GM19023 (cell line): ENCODE measurements around the gene IQCH.

Source experiments
- ATAC-seq: cut with Tn5 transposase; IDR thresholded peaks from one replicate; pipeline ENCODE4 v1.9.1; 2021; ENCODE audit warnings: mild to moderate bottlenecking, moderate library complexity; ENCODE audit not compliant: unreplicated experiment

The IQCH gene

DNA sequence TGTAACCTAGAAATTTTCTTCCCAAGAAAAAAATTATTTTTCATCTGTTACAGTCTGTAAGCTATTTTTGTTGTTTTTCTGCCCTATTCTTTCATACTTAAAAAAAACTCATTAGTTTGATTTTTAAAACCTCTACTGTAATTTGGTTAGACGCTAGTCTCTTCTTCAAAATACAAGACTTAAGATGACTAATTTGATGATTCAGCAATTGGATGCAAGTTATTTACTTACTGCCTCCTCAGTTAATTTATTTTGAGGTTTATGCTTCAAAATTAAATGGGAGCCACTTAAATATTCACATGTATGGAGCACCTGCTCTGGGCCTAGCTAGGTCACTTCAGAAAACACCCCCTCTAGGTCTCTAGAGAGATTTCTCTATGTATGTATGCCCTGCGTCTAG, 132.4 kb downstream of the IQCH start:
- ATAC-seq: no peak

DNA sequence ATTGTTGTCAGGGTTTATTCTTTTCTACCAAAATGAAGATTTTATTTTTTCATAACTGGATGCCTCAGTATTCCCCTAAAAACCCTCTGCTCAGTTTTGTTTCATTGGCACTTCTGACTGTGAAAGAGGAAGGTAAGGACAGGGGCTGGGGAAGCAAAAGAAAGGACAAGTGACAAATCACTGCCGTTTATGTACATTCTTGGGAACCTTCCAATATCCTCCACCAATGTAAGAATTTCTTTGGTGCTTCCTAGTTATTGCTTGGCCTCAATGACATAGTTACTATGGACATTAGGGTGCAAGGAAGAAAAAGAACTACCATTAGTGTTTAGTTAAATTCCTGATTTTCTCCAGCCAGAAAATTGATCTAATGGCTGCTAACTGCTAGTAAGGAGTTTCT, 135.4 kb downstream of the IQCH start:
- no peak for ATAC-seq

DNA sequence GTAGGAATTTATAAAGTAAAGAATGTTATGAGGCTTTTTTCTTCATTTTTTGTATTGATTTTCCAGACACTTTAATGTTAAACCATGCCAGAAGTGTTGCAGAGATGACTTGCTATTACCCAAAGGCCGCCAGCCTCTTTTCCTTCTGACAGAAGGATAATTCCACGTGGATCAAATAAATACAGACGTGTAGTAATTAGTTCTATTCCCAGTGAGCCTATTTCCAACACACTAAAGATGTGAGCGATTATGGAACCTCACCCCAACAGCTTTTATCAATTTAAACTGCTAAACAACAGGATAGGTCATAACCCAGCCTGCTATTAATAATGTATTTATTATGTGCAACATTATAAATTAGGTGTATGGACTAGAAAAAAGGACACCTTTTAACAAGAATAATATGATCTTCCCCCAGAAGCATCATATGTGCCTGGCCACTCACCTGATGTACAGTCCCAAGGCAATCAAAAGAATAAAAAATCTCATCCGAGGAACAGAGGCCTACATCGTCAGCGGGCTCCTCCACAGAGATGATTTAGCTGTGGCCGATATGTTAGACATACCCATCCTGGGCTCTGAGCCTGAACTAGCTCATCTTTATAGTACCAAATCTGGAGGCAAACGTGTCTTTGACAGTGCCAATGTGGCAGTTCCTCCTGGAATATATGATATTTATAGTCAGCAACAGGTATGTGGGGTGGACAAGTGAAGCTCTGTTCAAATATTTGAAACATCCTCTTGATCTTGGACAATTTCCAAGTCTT, 140.5 kb downstream of the IQCH start:
- no peak for ATAC-seq

DNA sequence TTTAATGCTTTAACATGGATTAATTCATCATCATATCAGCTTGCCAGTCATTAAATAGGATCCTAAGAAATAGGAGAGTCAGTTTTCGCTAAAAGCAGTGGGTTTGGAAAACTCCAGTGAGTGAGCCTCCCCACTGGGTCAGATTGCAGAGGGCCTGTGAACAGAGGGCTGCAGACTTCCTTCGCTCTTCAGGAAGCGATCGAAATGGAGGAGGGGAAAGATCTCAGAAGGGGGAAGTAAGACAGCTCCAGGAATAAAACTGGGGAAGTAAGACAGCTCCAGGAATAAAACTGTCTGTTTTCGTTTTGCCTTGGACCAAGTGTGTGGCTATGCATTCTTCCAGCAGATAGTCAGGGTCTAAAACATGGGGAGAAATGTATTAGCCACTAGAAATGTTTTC, 141.5 kb downstream of the IQCH start:
- no peak for ATAC-seq

- ATAC-seq: no peak
Observed at GRCh38 chr15:67397139-67397538, 142.6 kb downstream of the IQCH start.

DNA sequence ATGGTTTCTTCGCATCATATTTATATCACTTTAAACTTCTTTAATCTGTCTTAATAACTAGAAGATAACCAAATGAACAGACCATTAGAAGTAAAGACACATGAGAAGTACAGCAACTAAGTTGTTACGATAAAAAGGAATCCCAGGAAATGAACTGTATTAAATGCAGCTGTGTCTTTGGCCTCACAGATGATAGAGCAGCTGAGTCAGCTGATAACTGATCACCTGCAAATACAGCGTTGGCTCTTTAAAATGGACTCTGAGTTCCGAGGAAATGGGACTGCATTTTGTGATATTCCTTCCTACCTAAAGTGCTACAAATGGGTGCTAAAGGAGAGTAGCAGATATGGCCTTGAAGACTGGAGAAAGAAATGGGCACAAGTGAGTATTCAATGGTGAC, 145.3 kb downstream of the IQCH start:
- ATAC-seq: no peak

- ATAC-seq: no peak
Observed at GRCh38 chr15:67400890-67401289, 146.3 kb downstream of the IQCH start.

GRCh38 chr15:67401336-67401735, 146.8 kb downstream of the IQCH start:
- no peak for ATAC-seq

GRCh38 chr15:67403428-67404154, 149.0 kb downstream of the IQCH start:
- ATAC-seq: no peak

DNA sequence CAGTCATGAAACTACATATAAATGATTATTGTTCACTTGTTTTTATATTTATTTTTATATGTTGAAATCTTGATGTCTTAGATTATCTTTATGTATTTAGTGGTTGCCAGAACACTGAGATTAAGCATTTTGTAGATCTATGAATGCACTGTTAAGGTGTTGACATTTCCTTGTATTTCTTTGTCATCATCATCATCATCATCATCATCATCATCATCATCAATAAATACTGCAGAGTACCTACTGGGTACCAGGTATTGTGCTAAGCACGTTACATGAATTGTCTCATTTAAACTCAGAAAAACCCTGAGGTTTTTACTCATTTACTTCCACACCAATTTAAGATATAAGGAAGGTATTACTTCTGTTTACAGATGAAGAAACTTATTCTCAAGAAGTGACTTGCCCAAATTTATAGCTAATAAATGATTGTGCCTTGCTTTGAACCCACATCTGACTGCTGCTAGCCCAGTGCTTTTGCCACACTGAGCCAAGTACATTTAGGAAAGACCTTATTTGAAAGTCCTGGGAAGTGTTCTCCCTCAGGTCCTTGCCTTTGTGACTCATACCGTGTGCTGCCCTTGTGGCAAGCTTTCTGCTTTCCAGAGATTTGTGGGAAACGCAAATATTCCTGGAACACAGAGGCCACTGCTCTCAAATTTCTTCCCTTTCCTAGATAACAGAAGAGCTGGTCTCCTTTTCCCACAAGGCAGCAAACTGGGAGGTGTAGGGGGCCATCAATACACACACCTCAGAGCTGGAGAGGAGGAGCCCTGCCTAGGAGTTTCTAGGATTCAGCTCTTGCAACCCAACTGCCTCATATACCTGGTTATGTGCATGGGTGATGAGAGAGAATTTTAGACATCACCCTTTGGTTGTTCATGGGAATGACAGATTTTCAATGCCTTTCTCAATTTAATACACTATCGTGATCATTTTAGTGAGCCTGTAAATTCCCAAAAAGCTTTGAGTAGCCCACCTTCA, 150.9 kb downstream of the IQCH start:
- ATAC-seq: no peak

DNA sequence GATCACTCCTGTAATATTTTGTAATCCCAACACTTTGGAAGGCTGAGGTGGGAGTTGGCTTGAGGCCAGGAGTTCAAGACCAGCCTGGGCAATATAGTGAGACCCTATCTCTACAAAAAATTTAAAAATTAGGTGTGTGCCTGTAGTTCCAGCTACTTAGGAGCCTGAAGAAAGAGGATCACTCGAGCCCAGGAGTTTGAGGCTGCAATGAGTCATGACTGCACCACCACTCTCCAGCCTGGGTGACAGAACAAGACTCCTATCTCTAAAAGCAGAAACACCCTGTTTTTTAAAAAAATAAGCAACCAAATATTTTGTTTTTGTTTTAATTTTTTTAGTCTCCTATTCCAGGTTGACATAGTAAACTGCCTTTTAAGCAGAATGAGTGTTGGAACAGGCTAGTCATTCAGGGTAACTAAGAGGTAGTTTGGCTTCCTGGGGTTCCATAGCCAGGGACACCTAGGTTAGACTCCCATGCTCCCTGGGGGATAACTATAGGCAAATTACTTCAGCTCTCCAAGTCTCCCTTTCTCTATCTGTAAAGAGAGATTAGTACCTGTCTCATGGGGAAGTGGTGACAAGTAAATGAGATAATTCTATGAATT, 151.8 kb downstream of the IQCH start:
- ATAC-seq: no peak

DNA sequence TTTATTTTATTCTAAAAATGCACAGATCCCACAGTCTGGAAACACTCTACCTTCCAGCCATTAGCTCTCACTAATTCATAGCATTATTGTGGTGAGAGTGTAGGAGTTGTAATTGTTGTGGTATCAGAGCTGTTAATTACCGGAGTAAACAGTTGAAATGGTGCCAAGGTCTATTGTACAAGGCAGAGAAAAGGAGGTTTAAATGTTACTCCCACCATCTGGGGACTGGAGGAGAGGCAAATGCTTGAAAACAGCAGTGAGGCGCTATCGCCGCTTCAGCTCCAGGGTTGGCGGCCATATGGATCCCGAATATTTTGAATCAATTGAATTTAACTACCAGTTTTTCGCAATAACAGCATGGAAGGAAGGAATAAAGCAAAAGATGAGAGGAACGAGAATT, 153.2 kb downstream of the IQCH start:
- ATAC-seq: no peak

GRCh38 chr15:67409175-67409574, 154.6 kb downstream of the IQCH start:
- no peak for ATAC-seq

GRCh38 chr15:67411486-67411885, 156.9 kb downstream of the IQCH start:
- ATAC-seq: no peak

GRCh38 chr15:67413770-67414390, 159.3 kb downstream of the IQCH start:
- no peak for ATAC-seq

GRCh38 chr15:67415181-67415580, 160.6 kb downstream of the IQCH start:
- ATAC-seq: no peak

DNA sequence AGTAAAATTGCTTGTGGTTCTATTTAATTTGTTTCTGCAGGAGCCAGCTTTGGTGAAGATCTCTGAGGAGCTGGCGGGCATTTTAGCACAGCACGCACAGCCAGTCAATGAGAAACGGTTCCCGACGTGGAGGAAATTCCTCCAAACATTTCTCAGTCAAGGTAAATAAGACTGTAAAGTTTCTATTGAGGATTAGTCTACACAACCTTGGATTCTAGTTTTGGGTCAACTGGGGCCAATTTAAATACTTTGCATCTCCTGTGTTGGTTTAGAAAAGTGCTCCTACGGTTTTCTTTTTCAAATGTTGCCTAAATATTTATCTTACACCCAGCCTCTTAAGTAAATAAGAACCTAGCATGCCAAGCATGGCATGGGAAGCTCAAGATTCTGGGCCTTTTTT, 162.3 kb downstream of the IQCH start:
- no peak for ATAC-seq

DNA sequence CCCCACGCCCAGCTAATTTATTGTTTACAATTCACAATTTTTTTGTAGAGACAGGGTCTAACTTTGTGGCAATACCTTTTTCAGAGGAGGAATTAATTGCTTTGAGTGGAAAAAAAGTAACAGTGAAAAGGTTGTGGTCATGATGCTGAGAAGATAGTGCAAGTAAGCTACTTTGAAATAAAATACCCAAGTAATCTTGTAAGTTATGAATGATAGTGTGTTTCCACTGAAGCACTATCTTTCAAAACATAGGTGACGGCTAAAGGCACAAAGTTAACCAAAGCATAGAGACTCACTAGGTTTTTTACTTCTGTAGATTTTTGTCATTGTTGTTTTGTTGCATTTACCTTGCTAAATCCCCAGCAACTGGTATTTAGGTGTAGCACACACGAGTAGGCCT, 165.1 kb downstream of the IQCH start:
- no peak for ATAC-seq

GRCh38 chr15:67420137-67420536, 165.6 kb downstream of the IQCH start:
- no peak for ATAC-seq

DNA sequence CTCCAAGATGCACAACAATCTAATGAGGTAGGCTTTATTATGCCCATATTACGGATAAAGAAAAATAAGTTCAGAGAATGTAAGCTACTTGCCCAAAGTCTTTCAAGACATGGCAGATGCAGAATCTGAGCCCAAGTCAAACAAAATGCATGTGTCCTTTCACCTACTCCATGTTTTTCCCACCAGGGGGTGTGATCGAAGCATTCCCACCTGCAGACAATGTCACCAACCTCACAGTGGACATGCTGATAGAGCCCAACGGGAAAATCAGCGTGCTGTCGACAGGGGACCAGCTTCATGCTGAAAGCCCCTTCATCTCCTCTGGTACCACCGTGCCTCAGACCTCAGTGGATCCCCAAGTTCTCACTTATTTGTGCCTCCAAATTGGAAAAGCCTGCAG, 166.5 kb downstream of the IQCH start:
- ATAC-seq: no peak

DNA sequence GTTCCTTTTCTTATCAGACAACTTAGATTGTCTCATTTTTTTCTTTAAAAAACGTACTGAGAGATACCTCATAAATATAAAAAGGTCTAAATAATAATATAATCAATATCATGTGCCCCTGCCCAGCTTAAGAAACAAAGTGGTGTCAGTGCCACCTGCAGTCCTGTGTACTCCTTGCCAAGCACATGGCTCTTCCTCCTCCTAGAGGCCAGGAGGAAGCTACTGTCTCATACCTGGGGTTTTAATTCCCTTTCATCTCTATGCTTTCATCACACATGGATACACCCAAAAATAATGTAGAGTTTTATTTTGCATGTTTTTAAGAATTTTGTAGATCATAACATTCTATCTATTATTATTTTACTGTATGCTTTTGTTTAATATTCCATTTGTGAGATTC, 167.7 kb downstream of the IQCH start:
- no peak for ATAC-seq
